HG03521 (cell line): ENCODE measurements around the gene SPTB.

ENCODE experiments used
- ATAC-seq: cut with Tn5 transposase; IDR thresholded peaks from one replicate; pipeline ENCODE4 v1.9.1; 2021; ENCODE audit warnings: mild to moderate bottlenecking, moderate library complexity; ENCODE audit not compliant: unreplicated experiment

The SPTB gene

GRCh38 chr14:64792871-64793560 lies 86.7 kb downstream of the SPTB start:
- ATAC-seq = no peak

- no peak for ATAC-seq
Measured at GRCh38 chr14:64792231-64792630, 87.5 kb downstream of the SPTB start.

- no peak for ATAC-seq
Measured at GRCh38 chr14:64790478-64790877, 89.2 kb downstream of the SPTB start.

- ATAC-seq = no peak
Measured at GRCh38 chr14:64789696-64790095, 90.0 kb downstream of the SPTB start.

GRCh38 chr14:64788706-64789105 lies 91.0 kb downstream of the SPTB start:
- no peak for ATAC-seq

- ATAC-seq = no peak
Measured at GRCh38 chr14:64787619-64788018, 92.1 kb downstream of the SPTB start.

- ATAC-seq = no peak
Measured at GRCh38 chr14:64786296-64787149, 93.2 kb downstream of the SPTB start.

- no peak for ATAC-seq
Measured at GRCh38 chr14:64784006-64784405, 95.7 kb downstream of the SPTB start.

GRCh38 chr14:64782196-64782595 lies 97.5 kb downstream of the SPTB start:
- ATAC-seq = no peak

- no peak for ATAC-seq
Measured at GRCh38 chr14:64779472-64779871, 100.2 kb downstream of the SPTB start.

- ATAC-seq = no peak
Measured at GRCh38 chr14:64778104-64778754, 101.5 kb downstream of the SPTB start.

GRCh38 chr14:64777461-64777860 lies 102.2 kb downstream of the SPTB start:
- ATAC-seq = no peak

GRCh38 chr14:64775081-64775777 lies 104.5 kb downstream of the SPTB start:
- ATAC-seq = no peak

GRCh38 chr14:64774272-64774671 lies 105.4 kb downstream of the SPTB start:
- no peak for ATAC-seq

- ATAC-seq = no peak
Measured at GRCh38 chr14:64773577-64773976, 106.1 kb downstream of the SPTB start.

GRCh38 chr14:64773046-64773445 lies 106.7 kb downstream of the SPTB start:
- no peak for ATAC-seq

- ATAC-seq = no peak
Measured at GRCh38 chr14:64772397-64772950, 107.2 kb downstream of the SPTB start.

GRCh38 chr14:64771161-64771560 lies 108.5 kb downstream of the SPTB start:
- no peak for ATAC-seq

- ATAC-seq = no peak
Measured at GRCh38 chr14:64770751-64771150, 109.0 kb downstream of the SPTB start.

GRCh38 chr14:64769096-64770020 lies 110.3 kb downstream of the SPTB start:
- ATAC-seq = no peak
